Activated T-helper 17 cell treated with anti-CD3 and anti-CD28 coated beads, Interleukin-2, amount 50 U/mL, for 72 hours (primary cell): ENCODE data around the gene SUCLG2. TPM values are rescaled to one million over a fixed set of nuclear protein-coding genes. Genes with fewer than 3 reads are reported as not detected.
"Not testable (repeated sequence)": the region's sequence is repeated elsewhere in the genome, so short reads cannot be mapped to it uniquely, and the experiment has no call there.

Source experiments
- ATAC-seq: fragments of 150-1000 bp; cut with Tn5 transposase; replicated peaks from 2 replicates; pipeline ENCODE4 v1.10.0; 2021; ENCODE audit warnings: mild to moderate bottlenecking, moderate library complexity
- H3K27ac Mint-ChIP-seq: one replicate; pipeline ENCODE4 v1.8.0; 2022; ENCODE audit warnings: mixed read lengths
- H3K27me3 Mint-ChIP-seq: one replicate; pipeline ENCODE4 v1.8.0; 2022; ENCODE audit warnings: mixed read lengths
- H3K36me3 Mint-ChIP-seq: one replicate; pipeline ENCODE4 v1.8.0; 2022; ENCODE audit warnings: low read depth, mild to moderate bottlenecking, mixed read lengths
- H3K4me1 Mint-ChIP-seq: one replicate; pipeline ENCODE4 v1.8.0; 2022; ENCODE audit warnings: mixed read lengths
- H3K4me3 Mint-ChIP-seq: one replicate; pipeline ENCODE4 v1.8.0; 2022; ENCODE audit warnings: mild to moderate bottlenecking, mixed read lengths
- H3K9me3 Mint-ChIP-seq: one replicate; pipeline ENCODE4 v1.8.0; 2022; ENCODE audit warnings: mixed read lengths
- total RNA-seq, 2 donors: library from RNA; stranded (reverse); gene quantifications; one replicate each; pipeline ENCODE4 v1.2.3, GENCODE V29; 2022

SUCLG2 gene
- total RNA-seq, 2 donors from 2014 or later: 34.3 to 42.5 TPM

- H3K9me3 Mint-ChIP-seq: no peaks in the 10 kb centered on the region
- peaks cover 69% of the 10 kb centered on the region for H3K36me3 Mint-ChIP-seq
- peaks cover 15% of the 10 kb centered on the region for H3K4me1 Mint-ChIP-seq
- no peak for ATAC-seq
- no peak overlapping the region for H3K27ac Mint-ChIP-seq
- H3K27me3 Mint-ChIP-seq: no peaks in the 10 kb centered on the region
- H3K4me3 Mint-ChIP-seq: no peak overlapping the region
Observed at GRCh38 chr3:67609709-67610108, 44.7 kb downstream of the SUCLG2 start.

GRCh38 chr3:67608034-67608433 is 46.4 kb downstream of the SUCLG2 start:
- no peak for ATAC-seq
- peak overlapping the region; percentile 28 for H3K27ac Mint-ChIP-seq
- H3K27me3 Mint-ChIP-seq: no peaks in the 10 kb centered on the region
- H3K9me3 Mint-ChIP-seq: no peaks in the 10 kb centered on the region
- no peak overlapping the region for H3K4me3 Mint-ChIP-seq
- peaks cover 73% of the 10 kb centered on the region for H3K36me3 Mint-ChIP-seq
- H3K4me1 Mint-ChIP-seq: peaks cover 21% of the 10 kb centered on the region

DNA sequence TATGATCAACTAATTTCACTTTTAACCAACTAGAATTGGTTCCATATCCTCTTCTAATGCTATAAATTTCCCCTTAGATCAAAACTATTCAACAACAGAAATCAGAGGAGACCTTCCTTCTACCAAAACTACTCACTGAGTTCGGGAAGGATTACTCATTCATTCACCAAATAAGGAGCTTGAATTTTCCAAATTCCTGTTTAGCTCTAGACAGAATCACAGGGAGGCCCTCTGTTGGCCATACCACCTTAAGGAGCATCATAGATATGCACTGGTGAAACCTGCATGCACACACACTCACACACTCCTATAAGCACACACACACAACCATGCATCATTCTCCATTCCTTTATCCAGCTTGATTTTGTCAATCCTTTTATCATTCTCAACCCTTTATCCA is 49.0 kb downstream of the SUCLG2 start:
- peak overlapping the region; percentile 8 for H3K4me3 Mint-ChIP-seq
- no peaks in the 10 kb centered on the region for H3K27me3 Mint-ChIP-seq
- H3K9me3 Mint-ChIP-seq: no peaks in the 10 kb centered on the region
- H3K27ac Mint-ChIP-seq: peak overlapping the region; percentile 59
- ATAC-seq: peak; percentile 76
- peaks cover 29% of the 10 kb centered on the region for H3K4me1 Mint-ChIP-seq
- peaks cover 71% of the 10 kb centered on the region for H3K36me3 Mint-ChIP-seq

DNA sequence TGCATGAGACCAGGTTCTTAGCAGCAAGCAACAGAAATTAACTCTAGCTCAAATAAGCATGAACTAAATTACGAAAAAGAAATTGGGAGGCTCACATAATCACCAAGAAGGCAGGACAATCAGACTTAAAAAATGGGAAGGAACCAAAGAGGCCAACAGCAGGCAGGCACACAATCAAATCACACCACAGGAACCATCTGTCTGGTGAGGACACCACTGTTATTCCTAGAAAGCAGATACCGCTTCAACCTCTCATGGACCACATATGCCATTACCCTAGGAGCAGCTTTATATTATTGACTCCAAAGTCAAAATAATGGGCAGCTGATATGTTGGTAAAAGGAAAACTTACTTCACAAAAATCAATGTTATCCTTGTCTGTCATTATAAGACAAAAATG is 51.6 kb downstream of the SUCLG2 start:
- Mint-ChIP-seq H3K4me3 (peak overlapping the region; percentile 48), H3K27me3 (no peaks in the 10 kb centered on the region), H3K36me3 (peaks cover 64% of the 10 kb centered on the region), H3K9me3 (no peaks in the 10 kb centered on the region), H3K4me1 (peaks cover 38% of the 10 kb centered on the region), H3K27ac (peak overlapping the region; percentile 50)
- ATAC-seq: no peak

DNA sequence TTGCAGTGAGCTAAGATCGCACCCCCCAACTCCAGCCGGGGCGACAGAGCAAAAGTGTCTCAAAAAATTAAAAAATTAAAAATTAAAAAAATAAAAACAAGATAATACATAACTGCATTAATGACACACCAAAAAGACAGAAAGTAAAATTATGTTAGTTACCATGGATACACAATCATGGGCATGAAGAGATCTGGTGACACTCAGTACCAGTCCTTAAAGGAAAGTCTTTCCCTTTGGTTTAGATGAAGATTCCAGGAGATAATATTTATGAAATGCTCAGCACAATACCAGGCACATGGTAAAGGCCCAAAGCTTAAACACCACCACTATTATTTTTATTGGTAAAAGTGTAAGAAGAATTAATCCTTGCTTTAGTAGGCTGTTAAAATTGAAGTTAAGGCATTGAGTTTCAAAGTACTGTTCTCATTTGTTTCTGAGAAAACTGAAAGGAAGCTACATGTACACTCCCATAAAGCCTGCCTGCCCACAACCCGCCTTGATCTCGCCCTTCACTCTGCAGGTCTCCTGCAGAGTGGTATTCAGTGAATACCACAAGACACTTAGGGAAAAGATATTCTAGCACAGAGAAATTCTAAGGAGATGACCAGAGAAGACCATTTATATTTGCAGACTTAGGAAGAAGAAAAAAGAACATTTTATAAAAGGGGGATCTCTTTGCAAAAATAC is 52.3 kb downstream of the SUCLG2 start:
- H3K27me3 Mint-ChIP-seq: no peaks in the 10 kb centered on the region
- H3K4me1 Mint-ChIP-seq: peaks cover 38% of the 10 kb centered on the region
- no peak for ATAC-seq
- no peaks in the 10 kb centered on the region for H3K9me3 Mint-ChIP-seq
- peaks cover 56% of the 10 kb centered on the region for H3K36me3 Mint-ChIP-seq
- H3K27ac Mint-ChIP-seq: peak overlapping the region; percentile 50
- peak overlapping the region; percentile 48 for H3K4me3 Mint-ChIP-seq

GRCh38 chr3:67601385-67601784 is 53.0 kb downstream of the SUCLG2 start:
- Mint-ChIP-seq H3K36me3 (peaks cover 50% of the 10 kb centered on the region), H3K4me1 (peaks cover 43% of the 10 kb centered on the region), H3K27me3 (no peaks in the 10 kb centered on the region), H3K27ac (no peak overlapping the region), H3K9me3 (no peaks in the 10 kb centered on the region), H3K4me3 (no peak overlapping the region)
- ATAC-seq: no peak

- H3K36me3 Mint-ChIP-seq: peaks cover 34% of the 10 kb centered on the region
- no peaks in the 10 kb centered on the region for H3K9me3 Mint-ChIP-seq
- H3K4me1 Mint-ChIP-seq: peaks cover 35% of the 10 kb centered on the region
- ATAC-seq: no peak
- H3K4me3 Mint-ChIP-seq: no peak overlapping the region
- H3K27ac Mint-ChIP-seq: peak overlapping the region; percentile 32
- no peaks in the 10 kb centered on the region for H3K27me3 Mint-ChIP-seq
Observed at GRCh38 chr3:67599821-67600220, 54.6 kb downstream of the SUCLG2 start.

- H3K36me3 Mint-ChIP-seq: peaks cover 26% of the 10 kb centered on the region
- peak; percentile 76 for ATAC-seq
- no peak overlapping the region for H3K4me3 Mint-ChIP-seq
- H3K27ac Mint-ChIP-seq: no peak overlapping the region
- peaks cover 33% of the 10 kb centered on the region for H3K4me1 Mint-ChIP-seq
- no peaks in the 10 kb centered on the region for H3K27me3 Mint-ChIP-seq
- H3K9me3 Mint-ChIP-seq: no peaks in the 10 kb centered on the region
Observed at GRCh38 chr3:67598814-67599556, 55.4 kb downstream of the SUCLG2 start.

DNA sequence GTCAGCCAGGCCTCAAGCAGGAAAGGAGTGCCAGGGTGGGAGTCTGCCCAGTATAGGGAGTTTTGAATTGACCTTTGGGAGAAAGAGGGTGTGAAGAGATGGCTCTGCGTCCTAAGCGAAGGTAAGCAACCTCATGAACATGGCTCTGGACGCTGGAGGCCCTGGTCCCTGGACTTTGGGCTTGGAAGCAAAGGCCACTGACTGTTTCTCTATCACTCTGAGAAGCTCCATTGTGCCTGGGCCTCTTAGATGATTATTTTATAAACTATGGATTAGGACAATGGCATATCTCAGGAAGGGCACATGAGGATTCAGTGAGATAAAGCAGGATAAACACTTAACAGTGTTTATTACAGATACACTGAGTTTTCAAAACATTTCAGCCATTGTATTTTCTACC is 59.0 kb downstream of the SUCLG2 start:
- Mint-ChIP-seq H3K36me3 (peaks cover 34% of the 10 kb centered on the region), H3K27ac (peak overlapping the region; percentile 12), H3K9me3 (no peaks in the 10 kb centered on the region), H3K4me1 (peaks cover 26% of the 10 kb centered on the region), H3K27me3 (no peaks in the 10 kb centered on the region), H3K4me3 (no peak overlapping the region)
- no peak for ATAC-seq

GRCh38 chr3:67593761-67594234 is 60.6 kb downstream of the SUCLG2 start:
- H3K36me3 Mint-ChIP-seq: peaks cover 21% of the 10 kb centered on the region
- no peak overlapping the region for H3K27ac Mint-ChIP-seq
- no peaks in the 10 kb centered on the region for H3K27me3 Mint-ChIP-seq
- H3K9me3 Mint-ChIP-seq: no peaks in the 10 kb centered on the region
- ATAC-seq: no peak
- H3K4me1 Mint-ChIP-seq: peaks cover 17% of the 10 kb centered on the region
- no peak overlapping the region for H3K4me3 Mint-ChIP-seq

DNA sequence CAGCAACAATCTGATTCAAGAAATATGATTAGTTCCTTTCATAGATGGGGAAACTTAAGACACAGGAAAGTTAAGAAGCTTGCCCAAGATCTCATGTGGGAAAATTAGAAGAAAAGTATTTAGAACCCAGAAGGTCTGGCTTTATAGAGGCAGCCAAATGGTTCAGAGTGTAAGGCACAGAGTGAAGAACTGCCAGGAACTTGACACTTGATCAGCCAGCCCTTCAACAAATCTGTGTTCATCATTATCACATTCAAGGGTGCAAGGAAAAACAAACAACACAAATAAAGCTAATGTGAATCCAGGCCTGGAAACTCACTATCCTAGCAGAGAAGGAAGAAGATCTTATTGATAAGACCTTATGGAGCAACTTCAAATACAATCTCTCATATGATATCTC is 62.4 kb downstream of the SUCLG2 start:
- Mint-ChIP-seq H3K4me3 (no peak overlapping the region), H3K27ac (no peak overlapping the region), H3K9me3 (no peaks in the 10 kb centered on the region), H3K36me3 (peaks cover 21% of the 10 kb centered on the region), H3K27me3 (no peaks in the 10 kb centered on the region), H3K4me1 (peaks cover 16% of the 10 kb centered on the region)
- ATAC-seq: no peak

- peaks cover 37% of the 10 kb centered on the region for H3K36me3 Mint-ChIP-seq
- H3K27me3 Mint-ChIP-seq: no peaks in the 10 kb centered on the region
- peaks cover 16% of the 10 kb centered on the region for H3K4me1 Mint-ChIP-seq
- no peak overlapping the region for H3K4me3 Mint-ChIP-seq
- ATAC-seq: no peak
- peaks cover 3% of the 10 kb centered on the region for H3K9me3 Mint-ChIP-seq
- no peak overlapping the region for H3K27ac Mint-ChIP-seq
Observed at GRCh38 chr3:67587811-67588210, 66.6 kb downstream of the SUCLG2 start.

DNA sequence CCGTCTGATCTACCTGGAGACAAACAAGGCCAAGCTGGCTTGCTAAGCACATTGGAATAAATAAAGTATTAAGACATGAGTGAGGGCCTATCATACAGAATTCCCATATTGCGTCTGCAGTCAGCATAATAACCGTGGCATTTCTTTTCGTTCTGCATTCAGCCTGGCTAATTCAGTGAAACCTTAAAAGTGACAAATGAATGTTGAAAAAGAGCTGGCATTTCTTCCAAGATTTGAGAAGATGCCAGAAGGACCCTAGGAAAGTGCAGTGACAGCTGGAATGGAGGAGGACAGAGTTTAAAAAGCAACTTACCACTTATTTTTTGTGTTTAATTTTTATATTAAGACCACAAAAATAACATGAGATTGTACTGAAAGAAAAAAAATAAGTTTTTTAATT is 67.1 kb downstream of the SUCLG2 start:
- Mint-ChIP-seq H3K27me3 (no peaks in the 10 kb centered on the region), H3K4me3 (no peak overlapping the region), H3K27ac (no peak overlapping the region), H3K9me3 (peaks cover 3% of the 10 kb centered on the region), H3K4me1 (peaks cover 17% of the 10 kb centered on the region), H3K36me3 (peaks cover 40% of the 10 kb centered on the region)
- ATAC-seq: no peak

- not testable (repeated sequence) for ATAC-seq, H3K4me3 Mint-ChIP-seq, H3K9me3 Mint-ChIP-seq, H3K27me3 Mint-ChIP-seq, H3K27ac Mint-ChIP-seq
- peaks cover 41% of the 10 kb centered on the region for H3K36me3 Mint-ChIP-seq
- H3K4me1 Mint-ChIP-seq: peaks cover 17% of the 10 kb centered on the region
Observed at GRCh38 chr3:67584608-67585007, 69.8 kb downstream of the SUCLG2 start.

DNA sequence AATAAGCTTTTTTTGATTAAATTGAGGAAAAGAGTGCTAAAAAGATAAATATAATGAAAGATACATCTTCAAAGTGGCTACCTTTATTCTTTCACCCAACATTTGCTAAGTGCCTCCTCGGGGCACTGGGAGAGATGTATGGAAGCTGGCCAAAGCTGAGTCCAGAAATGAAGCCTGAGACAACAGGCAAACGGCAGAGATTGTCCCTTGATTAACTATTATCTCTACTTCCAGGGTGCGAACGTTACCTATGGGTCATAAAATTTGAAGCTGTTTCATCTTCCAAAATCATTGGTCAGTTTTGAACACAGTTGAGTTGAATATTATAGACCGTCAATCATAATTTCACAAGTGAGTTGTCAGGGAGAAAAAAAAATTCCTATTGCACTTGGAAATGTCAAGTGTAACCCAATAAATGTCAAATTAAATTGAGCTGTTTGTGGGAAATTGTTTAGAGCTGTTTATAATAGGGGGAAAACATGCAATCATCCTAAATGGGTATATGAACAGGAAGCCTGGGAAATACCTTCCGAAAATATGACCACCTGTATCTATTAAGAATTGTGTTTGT is 73.9 kb downstream of the SUCLG2 start:
- Mint-ChIP-seq H3K4me3 (no peak overlapping the region), H3K27me3 (no peaks in the 10 kb centered on the region), H3K4me1 (peaks cover 21% of the 10 kb centered on the region), H3K36me3 (peaks cover 64% of the 10 kb centered on the region), H3K9me3 (peaks cover 3% of the 10 kb centered on the region), H3K27ac (no peak overlapping the region)
- ATAC-seq: no peak
